Parathyroid adenoma (tissue), 2 donors: ENCODE data around the gene OR2AT4.

Source experiments
- H2AFZ ChIP-seq: fragments of 300-600 bp; sonication (generic); one replicate; pipeline ENCODE4 v1.7.0; 2017; ENCODE audit warnings: antibody characterized with exemption, mild to moderate bottlenecking
- H3K27ac ChIP-seq: fragments of 300-600 bp; sonication (generic); one replicate; pipeline ENCODE4 v1.7.0; 2017
- H3K27me3 ChIP-seq: fragments of 300-600 bp; sonication (generic); one replicate; pipeline ENCODE4 v1.7.0; 2017; ENCODE audit warnings: low read length; ENCODE audit not compliant: control insufficient read depth, insufficient read depth
- H3K36me3 ChIP-seq: fragments of 300-600 bp; sonication (generic); one replicate; pipeline ENCODE4 v1.7.0; 2017; ENCODE audit warnings: low read length; ENCODE audit not compliant: control insufficient read depth, insufficient read depth
- H3K4me1 ChIP-seq: fragments of 300-600 bp; sonication (generic); one replicate; pipeline ENCODE4 v1.7.0; 2017; ENCODE audit warnings: control low read depth
- H3K4me2 ChIP-seq: fragments of 300-600 bp; sonication (generic); one replicate; pipeline ENCODE4 v1.7.0; 2017; ENCODE audit warnings: low read length
- H3K4me3 ChIP-seq: fragments of 300-600 bp; sonication (generic); one replicate; pipeline ENCODE4 v1.7.0; 2017; ENCODE audit warnings: low read depth, low read length
- H3K79me2 ChIP-seq: fragments of 300-600 bp; sonication (generic); one replicate; pipeline ENCODE4 v1.7.0; 2017; ENCODE audit warnings: control low read depth
- H3K9ac ChIP-seq: fragments of 300-600 bp; sonication (generic); one replicate; pipeline ENCODE4 v1.7.0; 2017; ENCODE audit warnings: mild to moderate bottlenecking
- H3K9me3 ChIP-seq: fragments of 300-600 bp; sonication (generic); one replicate; pipeline ENCODE4 v1.7.0; 2017; ENCODE audit warnings: low read length; ENCODE audit not compliant: control insufficient read depth
- TF ChIP-seq, protein P1 (sequence below): fragments of 300-600 bp; sonication (generic); IDR thresholded peaks from one replicate; pipeline ENCODE4 v1.7.0; 2017; ENCODE audit warnings: antibody characterized with exemption, mild to moderate bottlenecking
- donor health status: primary hyperparathyroidism.

OR2AT4 gene

DNA sequence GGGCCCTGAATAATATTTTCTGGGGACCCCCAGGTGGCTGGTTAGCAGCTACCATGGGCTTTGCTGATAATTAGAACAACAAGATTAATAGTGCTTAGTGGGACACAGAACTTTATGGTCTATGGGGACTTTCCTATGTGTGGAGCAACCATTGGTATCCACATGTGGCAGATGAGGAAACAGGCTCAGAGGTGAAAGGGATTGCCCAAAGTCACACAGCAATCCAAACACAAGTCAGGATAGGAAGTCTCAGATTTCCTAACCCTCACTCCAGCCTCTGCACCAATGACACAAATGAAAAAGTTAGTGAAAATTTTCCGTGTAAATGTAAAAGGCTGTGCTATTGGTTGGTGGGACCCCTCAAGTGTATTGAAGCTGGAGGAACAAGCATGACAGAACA is 39.0 kb upstream of the OR2AT4 start:
- H3K9me3 ChIP-seq, result no peaks in the 10 kb centered on the region
- TF ChIP-seq, protein P1, sequence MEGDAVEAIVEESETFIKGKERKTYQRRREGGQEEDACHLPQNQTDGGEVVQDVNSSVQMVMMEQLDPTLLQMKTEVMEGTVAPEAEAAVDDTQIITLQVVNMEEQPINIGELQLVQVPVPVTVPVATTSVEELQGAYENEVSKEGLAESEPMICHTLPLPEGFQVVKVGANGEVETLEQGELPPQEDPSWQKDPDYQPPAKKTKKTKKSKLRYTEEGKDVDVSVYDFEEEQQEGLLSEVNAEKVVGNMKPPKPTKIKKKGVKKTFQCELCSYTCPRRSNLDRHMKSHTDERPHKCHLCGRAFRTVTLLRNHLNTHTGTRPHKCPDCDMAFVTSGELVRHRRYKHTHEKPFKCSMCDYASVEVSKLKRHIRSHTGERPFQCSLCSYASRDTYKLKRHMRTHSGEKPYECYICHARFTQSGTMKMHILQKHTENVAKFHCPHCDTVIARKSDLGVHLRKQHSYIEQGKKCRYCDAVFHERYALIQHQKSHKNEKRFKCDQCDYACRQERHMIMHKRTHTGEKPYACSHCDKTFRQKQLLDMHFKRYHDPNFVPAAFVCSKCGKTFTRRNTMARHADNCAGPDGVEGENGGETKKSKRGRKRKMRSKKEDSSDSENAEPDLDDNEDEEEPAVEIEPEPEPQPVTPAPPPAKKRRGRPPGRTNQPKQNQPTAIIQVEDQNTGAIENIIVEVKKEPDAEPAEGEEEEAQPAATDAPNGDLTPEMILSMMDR, result no peak

DNA sequence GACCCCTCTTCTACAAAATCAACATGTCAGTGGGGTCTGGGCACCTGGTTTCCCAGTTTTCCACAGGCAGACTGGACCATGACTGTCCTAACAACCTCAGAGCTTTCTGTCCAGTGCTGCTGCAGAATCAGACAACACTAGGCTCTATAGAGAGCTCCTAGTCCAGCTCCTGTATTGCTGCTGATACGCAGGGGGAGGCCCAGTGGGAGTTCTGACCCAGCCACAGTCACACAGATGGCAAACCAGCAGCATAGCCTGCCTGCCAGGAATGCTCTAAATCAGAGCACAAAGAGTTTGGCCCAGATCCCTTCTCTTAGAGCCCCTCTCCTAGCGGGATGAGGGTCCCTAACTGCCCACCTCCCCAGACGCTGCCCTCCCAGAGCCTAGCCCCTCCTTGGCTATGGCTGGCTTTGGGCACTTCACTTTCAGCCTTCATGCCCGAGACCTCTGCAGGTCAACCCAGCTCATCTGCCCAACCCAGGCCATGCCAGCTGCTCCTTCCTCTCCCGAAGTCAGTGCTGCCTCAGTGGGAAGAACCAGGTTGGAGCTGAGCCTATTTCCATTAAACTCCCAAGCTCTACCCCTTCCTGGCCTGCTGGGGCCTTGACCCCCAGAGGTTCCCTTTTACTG is 38.5 kb upstream of the OR2AT4 start:
- Histone ChIP-seq H3K9ac (no peak overlapping the region), H3K4me2 (no peak overlapping the region), H3K27ac (no peak overlapping the region), H3K27me3 (no peaks in the 10 kb centered on the region), H3K79me2 (no peaks in the 10 kb centered on the region), H3K4me1 (no peaks in the 10 kb centered on the region), H2AFZ (no peak overlapping the region), H3K36me3 (no peaks in the 10 kb centered on the region), H3K4me3 (no peak overlapping the region), H3K9me3 (no peaks in the 10 kb centered on the region)
- TF ChIP-seq, protein P1, result no peak

More for the DNA sequence above, 39.0 kb upstream of the OR2AT4 start:
- H3K4me3 ChIP-seq, result no peak overlapping the region
- H3K9ac ChIP-seq, result no peak overlapping the region
- H2AFZ ChIP-seq, result no peak overlapping the region
- H3K4me1 ChIP-seq, result no peaks in the 10 kb centered on the region
- no peak overlapping the region for H3K27ac ChIP-seq
- H3K79me2 ChIP-seq, result no peaks in the 10 kb centered on the region
- H3K4me2 ChIP-seq, result no peak overlapping the region
- no peaks in the 10 kb centered on the region for H3K27me3 ChIP-seq
- H3K36me3 ChIP-seq, result no peaks in the 10 kb centered on the region

DNA sequence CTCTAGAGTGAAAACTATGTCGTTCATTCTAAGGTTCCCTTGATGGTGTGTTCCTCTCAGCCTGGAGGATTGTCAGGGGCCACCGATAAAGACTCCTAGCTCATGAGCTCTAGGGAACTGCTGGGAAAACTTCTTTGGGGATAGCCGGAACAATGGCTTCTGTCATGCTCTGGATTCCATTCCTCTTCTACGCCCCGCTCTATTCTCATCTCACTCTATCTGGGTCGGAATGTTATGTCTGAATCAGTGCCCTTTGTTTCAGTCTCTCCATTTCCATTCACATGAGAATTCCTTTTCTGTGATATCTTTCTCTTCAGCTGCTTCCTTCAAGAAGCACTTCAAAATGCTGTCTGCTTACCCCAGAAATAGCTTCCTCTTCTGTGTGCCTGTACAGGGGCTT is 37.3 kb upstream of the OR2AT4 start:
- no peak overlapping the region for H3K4me2 ChIP-seq
- H3K9me3 ChIP-seq, result no peaks in the 10 kb centered on the region
- no peak overlapping the region for H3K9ac ChIP-seq
- no peaks in the 10 kb centered on the region for H3K36me3 ChIP-seq
- no peak overlapping the region for H2AFZ ChIP-seq
- no peak overlapping the region for H3K27ac ChIP-seq
- no peak overlapping the region for H3K4me3 ChIP-seq
- TF ChIP-seq, protein P1, result no peak
- H3K79me2 ChIP-seq, result no peaks in the 10 kb centered on the region
- no peaks in the 10 kb centered on the region for H3K27me3 ChIP-seq
- no peaks in the 10 kb centered on the region for H3K4me1 ChIP-seq

GRCh38 chr11:75132080-75132479 is 35.4 kb upstream of the OR2AT4 start:
- no peaks in the 10 kb centered on the region for H3K79me2 ChIP-seq
- no peak overlapping the region for H3K9ac ChIP-seq
- H3K4me1 ChIP-seq, result no peaks in the 10 kb centered on the region
- H3K27ac ChIP-seq, result no peak overlapping the region
- H3K27me3 ChIP-seq, result no peaks in the 10 kb centered on the region
- TF ChIP-seq, protein P1, result no peak
- no peak overlapping the region for H2AFZ ChIP-seq
- H3K4me2 ChIP-seq, result no peak overlapping the region
- no peaks in the 10 kb centered on the region for H3K9me3 ChIP-seq
- no peaks in the 10 kb centered on the region for H3K36me3 ChIP-seq
- H3K4me3 ChIP-seq, result no peak overlapping the region

GRCh38 chr11:75126564-75126963 is 29.9 kb upstream of the OR2AT4 start:
- H3K79me2 ChIP-seq, result no peaks in the 10 kb centered on the region
- no peak overlapping the region for H3K4me2 ChIP-seq
- TF ChIP-seq, protein P1, result no peak
- H3K4me1 ChIP-seq, result no peaks in the 10 kb centered on the region
- H3K27ac ChIP-seq, result no peak overlapping the region
- H3K4me3 ChIP-seq, result no peak overlapping the region
- H3K27me3 ChIP-seq, result no peaks in the 10 kb centered on the region
- no peaks in the 10 kb centered on the region for H3K9me3 ChIP-seq
- H3K36me3 ChIP-seq, result no peaks in the 10 kb centered on the region
- H2AFZ ChIP-seq, result no peak overlapping the region
- H3K9ac ChIP-seq, result no peak overlapping the region
